GM21360 (cell line): ENCODE results near the gene JAKMIP1.
"Not testable (repeated sequence)": the region's sequence is repeated elsewhere in the genome, so short reads cannot be mapped to it uniquely, and the experiment has no call there.

ENCODE experiments used
- ATAC-seq: cut with Tn5 transposase; IDR thresholded peaks from one replicate; pipeline ENCODE4 v1.9.1; 2021; ENCODE audit warnings: mild to moderate bottlenecking, moderate library complexity; ENCODE audit not compliant: unreplicated experiment

The JAKMIP1 gene

DNA sequence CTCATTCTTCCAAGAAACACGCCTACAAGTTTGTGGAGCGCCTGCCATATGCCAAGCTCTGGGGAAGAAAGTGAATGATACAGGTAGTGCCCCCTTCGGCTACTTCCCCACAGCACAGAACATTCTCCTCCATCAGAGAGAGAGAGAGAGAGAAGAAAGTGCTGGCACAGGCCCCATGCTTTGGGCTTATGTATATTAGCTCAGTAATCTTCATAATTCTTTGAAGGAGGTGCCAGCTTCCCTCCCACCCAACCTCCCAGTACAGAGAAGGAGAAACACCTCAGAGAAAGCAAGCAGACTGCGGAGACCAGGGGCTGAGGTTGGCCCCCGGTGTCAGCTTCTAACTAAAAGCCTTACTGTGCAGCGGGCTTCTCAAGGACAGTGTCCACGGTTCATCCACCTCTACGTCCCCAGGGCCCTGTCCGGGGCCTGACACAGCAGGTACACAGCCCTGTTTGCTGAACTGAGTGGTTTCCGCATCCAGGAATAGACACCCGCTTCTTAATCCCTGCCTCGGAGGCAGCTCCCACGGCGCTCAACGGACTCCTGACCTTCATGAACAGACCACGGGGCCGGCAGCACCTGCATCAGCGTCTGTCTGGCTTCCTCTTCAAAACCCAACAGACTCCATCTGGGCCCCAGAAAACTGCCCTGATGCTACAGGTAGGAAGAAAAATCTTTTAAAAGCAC lies 50.2 kb downstream of the JAKMIP1 start:
- ATAC-seq, result no peak

DNA sequence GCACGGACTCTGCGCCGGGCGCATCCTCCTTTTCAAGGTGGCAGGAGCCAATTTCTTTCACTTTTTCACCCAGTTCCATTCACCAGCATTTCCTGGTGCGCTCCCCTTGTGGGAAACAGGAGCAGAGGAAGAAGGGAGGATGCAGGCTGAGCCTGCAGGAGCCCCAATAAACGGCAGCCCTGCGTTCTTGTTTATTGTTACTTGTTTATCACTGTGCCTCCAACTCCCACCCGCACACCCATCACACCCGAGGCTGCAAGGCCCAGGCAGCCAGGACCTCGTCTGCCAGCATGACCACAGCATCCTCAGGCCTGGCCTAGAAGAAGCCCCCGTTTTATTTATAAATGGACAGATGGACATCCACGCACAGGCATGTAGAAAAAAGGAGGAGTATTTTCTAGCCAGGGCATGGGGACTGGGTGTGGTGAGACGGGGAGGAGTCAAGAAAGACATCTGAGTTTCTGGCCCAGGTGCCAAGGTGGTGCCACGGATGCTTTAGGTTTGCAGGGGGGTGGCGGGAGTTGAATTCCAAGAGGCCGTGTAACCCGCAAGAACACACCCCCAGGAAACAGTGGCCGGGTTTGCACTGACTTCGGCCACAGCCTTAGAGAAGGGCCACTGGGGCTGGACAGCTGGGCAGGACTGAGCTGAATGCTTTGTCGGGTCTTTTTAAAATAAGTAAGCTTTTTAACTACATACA lies 51.7 kb downstream of the JAKMIP1 start:
- ATAC-seq, result no peak

DNA sequence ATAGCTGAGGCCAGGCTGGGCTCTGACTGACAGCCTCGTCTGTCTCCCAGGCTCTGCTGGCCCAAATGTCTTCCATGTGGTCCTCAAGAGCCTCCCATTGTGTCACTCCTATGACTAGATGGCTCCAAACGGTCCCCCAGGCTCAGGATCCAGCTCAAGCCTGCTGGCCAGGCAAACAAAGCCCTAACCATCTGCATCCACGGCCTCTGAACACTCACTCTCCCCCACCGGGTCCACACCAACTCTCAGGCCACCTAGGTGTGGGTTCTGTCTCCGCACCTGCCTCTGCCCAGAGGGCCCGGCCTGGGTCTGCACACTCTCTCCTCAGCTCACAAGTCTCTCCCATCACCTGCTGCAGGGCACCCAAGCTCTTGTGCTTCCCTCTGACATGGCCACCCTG lies 52.9 kb downstream of the JAKMIP1 start:
- ATAC-seq, result no peak

GRCh38 chr4:6143603-6144181 lies 56.7 kb downstream of the JAKMIP1 start:
- ATAC-seq, result no peak

GRCh38 chr4:6142935-6143602 lies 57.3 kb downstream of the JAKMIP1 start:
- no peak for ATAC-seq

- ATAC-seq, result no peak
These were observed 57.8 kb downstream of the JAKMIP1 start for GRCh38 chr4:6142511-6142910.

- ATAC-seq, result no peak
These were observed 58.8 kb downstream of the JAKMIP1 start for GRCh38 chr4:6141554-6141953.

GRCh38 chr4:6141021-6141420 lies 59.3 kb downstream of the JAKMIP1 start:
- ATAC-seq, result not testable (repeated sequence)

GRCh38 chr4:6137747-6138135 lies 62.6 kb downstream of the JAKMIP1 start:
- ATAC-seq, result no peak

- no peak for ATAC-seq
These were observed 63.2 kb downstream of the JAKMIP1 start for GRCh38 chr4:6137027-6137746.

- peak; percentile 67 for ATAC-seq
These were observed 65.6 kb downstream of the JAKMIP1 start for GRCh38 chr4:6134612-6135220.

- no peak for ATAC-seq
These were observed 67.6 kb downstream of the JAKMIP1 start for GRCh38 chr4:6132716-6133115.

DNA sequence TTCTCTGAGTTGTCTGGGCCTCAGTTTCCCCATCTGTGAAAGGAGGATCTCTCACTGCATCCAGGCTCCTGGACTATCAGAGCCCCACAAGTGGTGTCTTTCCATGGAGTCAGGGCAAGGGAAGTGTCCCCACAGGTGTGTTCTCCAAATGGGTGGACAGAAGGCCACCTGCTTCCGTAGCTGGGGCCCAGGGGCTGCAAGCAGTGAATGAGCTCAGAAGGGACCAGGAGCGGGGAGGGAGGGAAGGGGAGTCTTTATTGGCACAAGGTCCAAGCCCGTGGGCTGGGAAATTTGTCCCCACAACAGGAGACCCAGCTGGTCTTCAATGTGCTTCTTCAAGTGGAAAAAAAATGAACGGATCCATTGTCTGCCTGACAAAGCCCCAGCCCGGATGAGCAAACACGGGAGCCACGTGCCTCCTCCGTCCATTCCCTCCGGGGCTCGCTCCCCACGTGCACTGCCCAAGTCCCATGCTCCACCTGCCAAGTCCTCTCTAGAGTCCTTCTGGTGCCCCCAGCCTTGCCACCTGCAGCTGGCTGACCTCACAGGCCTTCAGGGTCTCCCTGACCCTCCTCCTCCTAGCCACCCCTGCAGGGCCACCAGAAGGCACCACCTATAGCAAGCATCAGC lies 72.0 kb downstream of the JAKMIP1 start:
- no peak for ATAC-seq

DNA sequence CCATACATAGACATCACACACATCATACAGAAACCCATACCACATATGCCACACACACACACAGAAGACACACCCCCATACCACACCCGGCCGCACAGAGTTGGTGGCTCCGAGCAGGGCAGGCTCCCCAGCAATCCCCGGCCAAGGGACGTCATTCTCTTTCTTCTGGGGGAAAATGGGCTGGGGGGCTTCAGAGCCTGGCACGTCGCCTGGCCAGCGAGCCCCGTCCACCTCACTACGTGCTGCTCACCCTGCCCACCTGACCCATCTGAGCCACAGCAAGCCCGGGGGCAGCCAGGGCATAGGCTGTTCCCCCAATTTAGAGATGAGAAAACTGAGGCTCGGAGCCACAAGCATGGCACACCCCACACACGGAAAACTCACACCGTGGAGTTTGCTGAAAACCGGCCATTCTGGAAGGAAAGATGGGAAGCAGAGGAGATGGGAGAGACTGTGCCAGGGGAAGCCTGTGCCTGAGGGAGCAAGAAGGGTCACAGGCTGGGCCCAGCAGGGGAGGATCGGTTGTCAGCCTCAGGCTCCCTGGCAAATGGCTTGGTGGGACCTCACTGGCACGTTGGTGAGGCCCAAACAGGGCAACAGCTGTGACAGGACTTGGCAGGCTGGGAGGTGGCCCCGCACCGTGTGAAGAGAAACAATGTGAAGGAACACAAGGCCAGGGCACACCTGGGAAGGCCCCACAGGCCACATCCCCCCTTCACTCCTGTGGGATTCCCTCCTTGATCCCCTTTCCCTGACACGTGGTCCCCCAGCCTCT lies 73.2 kb downstream of the JAKMIP1 start:
- no peak for ATAC-seq

- ATAC-seq, result no peak
These were observed 75.2 kb downstream of the JAKMIP1 start for GRCh38 chr4:6125103-6125651.

DNA sequence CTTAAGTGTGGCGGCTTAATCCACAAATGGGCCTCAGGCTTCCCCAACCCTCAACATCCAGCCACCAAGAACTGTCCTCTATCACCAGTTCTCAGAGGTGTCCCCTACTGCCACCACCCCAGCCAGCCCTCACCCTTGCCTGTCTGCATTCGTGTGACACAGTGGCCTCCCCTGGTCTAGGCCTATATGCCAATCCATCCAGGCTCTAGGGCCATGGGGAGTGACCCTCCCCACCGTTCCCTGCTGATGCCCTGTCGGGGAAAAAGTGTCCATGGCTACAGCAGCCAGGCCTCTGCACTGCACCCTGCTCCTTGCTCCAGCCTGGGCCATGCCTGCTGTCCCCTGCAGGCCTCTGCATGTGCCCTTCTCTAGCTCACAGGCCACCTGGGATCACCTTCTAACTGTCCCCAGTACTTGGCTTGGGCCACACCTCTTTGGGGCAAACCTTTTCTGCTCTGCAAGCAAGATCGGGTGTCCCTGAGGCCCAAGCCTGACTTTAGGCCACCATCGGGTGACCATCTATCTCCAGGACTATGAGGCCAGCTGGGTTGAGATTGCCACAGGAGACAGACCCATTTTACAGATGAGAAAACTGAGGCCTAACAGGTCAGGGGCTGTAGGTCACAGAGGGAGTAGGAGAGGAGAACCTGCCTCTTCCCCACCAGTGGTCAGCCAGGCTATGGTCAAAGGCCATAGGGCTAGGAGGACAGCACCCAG lies 75.8 kb downstream of the JAKMIP1 start:
- no peak for ATAC-seq

GRCh38 chr4:6123976-6124375 lies 76.4 kb downstream of the JAKMIP1 start:
- ATAC-seq, result no peak

DNA sequence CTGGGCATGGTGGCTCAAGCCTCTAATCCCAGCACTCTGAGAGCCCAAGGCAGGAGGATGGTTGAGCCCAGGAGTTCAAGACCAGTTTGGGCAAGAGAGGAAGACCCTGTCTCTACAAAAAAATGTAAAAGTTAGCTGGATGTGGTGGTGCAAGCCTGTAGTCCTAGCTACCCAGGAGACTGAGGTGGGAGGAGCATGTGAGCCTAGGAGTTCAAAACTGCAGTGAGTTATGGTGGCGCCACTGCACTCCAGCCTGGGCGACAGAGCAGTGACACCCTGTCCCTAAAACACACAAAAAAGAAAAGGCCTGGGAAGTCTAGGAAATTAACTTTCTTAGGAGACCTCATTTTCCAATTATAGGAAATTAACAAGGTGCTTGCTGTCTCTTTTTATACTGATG lies 76.8 kb downstream of the JAKMIP1 start:
- no peak for ATAC-seq

GRCh38 chr4:6123116-6123515 lies 77.2 kb downstream of the JAKMIP1 start:
- ATAC-seq, result no peak
